Ammon's horn (tissue), 1 donor: ENCODE data around the gene GPC3.

Experiments used
- DNase-seq: peaks from one replicate; pipeline ENCODE4 v3.0.0-alpha.2; 2016; ENCODE audit warnings: low spot score

The GPC3 gene

GRCh38 chrX:133601116-133601515 is 384.3 kb downstream of the GPC3 start:
- no peak for DNase-seq

- DNase-seq: no peak
These were observed 384.9 kb downstream of the GPC3 start for GRCh38 chrX:133600536-133600935.

DNA sequence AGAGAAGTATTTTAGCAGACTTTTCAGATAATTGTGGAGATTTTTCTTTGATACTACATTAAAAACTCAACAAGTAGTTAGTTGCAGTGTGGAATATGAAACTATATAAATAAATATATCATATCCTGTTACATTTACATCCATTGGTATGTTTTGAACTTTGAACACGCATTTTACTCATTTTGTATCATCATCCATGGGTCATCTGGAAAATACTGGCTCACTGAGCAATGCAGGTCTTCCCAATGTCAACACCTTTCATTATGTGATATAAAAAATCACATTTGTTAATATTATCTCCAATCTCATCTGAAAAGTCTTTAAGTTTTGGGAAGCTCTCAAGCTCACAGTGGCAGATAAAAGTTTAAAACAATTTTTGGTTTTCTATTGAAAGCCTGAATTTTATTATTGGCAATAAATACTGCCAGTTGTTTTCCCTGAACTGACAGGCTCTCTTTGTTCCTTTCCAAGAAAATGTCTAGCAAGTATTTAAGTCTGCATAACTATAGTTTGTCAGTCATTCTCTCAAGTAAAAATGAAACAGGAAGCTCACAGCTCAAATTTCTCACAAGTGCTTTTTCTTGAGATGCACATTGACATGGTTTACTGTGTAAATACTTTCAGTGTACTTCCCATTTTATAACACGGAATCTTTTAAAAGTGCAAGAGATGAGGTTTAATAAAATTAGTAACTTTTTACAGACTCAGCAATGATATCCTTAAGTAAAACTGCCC is 386.6 kb downstream of the GPC3 start:
- DNase-seq: no peak

DNA sequence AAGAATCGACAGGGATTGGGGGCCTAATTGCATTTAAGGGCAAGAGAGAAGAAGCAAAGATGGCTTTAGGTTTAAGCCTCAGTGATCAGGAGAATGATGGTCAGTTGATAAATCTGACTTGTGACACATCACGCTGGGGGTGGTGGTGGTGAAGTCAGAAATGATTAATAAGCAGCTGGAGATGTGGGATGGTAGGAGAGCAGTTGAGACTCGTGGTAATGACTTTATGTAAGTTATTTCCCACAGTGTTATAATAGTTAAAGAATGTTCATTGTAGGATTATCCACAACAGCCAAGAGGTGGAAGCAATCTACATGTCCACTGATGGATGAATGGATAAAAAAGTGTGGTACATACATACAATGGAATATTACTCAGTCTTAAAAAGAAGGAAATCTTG is 391.2 kb downstream of the GPC3 start:
- no peak for DNase-seq

GRCh38 chrX:133593531-133593930 is 391.9 kb downstream of the GPC3 start:
- DNase-seq: no peak

GRCh38 chrX:133590703-133591505 is 394.5 kb downstream of the GPC3 start:
- DNase-seq: no peak

DNA sequence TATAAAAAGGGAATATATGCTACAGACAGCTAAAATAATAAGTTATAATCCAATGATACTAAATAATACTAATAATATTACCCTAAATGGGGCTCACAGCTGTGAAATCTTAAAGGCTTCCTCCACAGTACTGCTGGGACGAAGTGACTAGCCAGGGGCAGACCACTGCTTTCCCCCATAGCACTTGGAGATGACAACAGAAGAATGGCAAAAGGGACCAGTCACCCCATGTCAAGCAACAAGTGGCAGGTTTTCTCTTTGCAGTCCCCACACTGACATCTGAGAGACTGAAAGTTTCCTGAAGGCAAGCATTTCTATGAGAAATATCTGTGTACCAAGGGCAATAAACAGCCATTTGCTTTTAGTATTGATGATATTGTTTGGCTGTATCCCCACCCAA is 396.6 kb downstream of the GPC3 start:
- DNase-seq: no peak

DNA sequence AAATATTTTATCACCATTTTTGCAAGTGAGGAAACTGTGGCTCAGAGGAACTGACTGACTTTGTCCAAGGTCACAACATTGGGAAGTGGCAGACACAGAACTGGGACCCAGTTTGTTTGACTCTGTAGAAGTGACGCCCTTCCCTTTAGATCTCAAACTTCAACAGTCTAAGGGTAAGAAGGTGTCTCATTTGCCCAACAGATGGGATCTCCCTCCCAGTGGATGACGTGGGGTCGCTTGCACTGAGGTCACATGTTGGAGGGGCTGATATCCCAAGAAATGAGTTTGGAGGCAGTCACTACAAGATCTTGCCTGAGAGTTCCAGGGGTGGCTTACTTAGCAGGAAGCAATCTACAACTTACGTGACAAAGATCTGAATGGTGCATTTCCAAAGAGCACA is 397.6 kb downstream of the GPC3 start:
- no peak for DNase-seq

DNA sequence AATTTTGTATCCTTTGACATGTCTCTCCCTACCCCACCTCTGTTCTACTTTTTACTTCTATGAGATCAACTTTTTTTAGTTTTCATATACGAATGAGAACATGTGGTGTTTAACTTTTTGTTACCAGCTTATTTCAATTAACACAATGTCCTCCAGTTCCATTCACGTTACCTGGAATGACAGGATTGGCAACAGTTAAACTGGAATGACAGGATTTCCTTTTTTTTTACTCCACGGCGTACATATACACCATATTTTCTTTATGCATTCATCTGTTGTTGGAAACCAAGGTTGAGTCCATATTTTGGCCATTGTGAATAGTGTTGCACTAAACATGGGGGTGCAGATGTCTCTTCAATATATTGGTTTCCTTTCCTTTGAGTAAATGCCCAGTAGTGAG is 398.3 kb downstream of the GPC3 start:
- no peak for DNase-seq

GRCh38 chrX:133586443-133586842 is 399.0 kb downstream of the GPC3 start:
- no peak for DNase-seq

DNA sequence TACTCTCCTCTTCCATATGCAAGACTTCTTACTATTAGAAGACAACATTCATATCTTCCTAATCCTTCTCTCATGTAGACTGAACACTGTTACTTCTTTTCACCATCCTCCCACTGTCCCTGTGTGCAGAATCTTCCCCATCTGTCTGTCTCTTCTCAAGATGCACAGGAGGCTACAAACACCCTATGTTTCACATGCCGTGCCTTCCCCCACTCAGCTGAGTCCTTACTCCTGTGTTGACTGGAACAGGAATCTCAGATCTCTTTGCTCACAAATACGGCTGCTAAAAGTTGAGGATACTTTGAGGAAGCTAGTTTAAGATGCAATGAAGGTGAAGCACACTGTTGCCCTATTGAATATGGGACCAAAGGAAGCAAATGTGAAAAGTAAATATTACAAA is 401.6 kb downstream of the GPC3 start:
- DNase-seq: no peak

GRCh38 chrX:133580625-133581024 is 404.8 kb downstream of the GPC3 start:
- peak; percentile 4 for DNase-seq

DNA sequence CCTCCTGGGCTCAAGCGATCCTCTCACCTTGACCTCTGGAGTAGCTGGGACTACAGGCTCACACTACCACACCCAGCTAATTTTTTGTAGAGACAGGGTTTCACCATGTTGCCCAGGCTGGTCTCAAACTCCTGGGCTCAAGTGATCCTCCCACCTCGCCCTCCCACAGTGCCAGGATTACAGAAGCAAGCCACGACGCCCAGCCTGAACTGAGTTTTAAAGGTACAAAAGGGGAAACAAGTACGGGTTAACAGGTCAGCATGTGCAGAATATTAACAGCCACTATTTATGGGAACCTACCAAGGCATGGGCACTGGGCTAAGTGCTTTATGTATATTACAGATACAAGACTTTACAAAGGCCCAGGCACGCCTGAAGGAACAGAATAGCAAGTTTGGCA is 405.8 kb downstream of the GPC3 start:
- no peak for DNase-seq

DNA sequence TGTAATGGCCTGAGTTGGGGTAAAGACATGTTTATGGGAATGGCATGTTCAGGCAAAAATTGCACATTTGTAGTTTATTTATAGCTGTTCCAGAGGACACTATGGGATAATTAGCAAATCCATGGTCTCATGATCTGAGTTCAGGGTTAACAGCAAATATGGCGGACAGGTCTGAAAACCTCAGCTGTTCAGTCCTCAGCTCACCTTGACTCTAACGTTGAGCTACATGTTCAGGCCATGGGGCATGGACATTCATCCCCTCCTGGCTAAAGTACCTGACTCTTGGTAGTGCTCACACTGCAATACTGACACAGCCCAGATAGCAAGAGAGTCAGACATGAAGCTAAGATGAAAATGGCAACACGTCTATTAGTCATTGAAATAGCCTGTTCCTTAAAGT is 408.5 kb downstream of the GPC3 start:
- no peak for DNase-seq

DNA sequence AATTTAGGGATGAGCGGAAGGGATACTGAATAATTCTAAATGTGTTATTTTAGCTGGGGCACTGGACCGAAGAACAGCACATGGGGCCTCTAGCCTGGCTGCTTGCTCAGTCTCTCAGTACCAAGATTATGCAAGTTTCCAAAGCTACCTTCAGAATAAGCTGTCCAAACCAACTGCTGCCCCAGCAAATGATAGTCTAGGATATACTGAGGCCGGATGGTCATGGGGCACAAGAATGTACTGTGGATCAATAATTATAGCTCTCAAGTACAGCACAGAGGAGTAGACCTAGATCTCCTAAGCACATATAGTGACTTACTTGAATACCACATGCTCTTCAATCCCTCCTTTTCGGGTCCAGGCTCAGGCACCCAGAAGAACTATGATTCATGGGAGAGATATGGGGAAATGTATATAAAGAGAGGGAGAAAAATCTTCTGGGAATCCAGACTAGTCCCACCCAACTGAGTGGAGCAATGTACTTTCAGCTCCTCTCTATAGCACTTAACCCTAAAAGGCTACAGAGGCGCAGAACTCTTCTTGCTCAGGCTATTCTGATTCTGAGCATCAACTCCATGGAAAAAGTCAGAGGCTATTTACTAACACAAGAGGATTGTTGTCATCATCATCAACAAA is 409.8 kb downstream of the GPC3 start:
- no peak for DNase-seq

DNA sequence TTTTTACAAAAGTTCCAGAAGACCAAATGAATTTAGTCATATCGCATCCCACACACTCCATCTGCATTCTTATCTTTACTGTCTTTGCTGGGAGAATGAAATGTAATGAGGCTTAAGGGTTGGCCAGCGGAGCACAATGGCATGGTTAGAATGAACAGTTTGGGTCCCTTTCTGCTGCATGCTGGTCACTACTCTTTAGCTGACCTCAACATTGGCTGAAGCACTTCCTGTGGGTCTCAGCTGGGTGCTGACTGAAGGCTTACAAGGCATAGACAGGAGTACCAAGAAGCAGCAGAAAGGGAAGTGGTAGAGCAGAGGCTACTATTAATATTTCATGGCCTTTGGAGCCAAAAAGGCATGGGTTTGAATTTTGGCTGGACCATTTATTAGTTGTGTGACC is 410.7 kb downstream of the GPC3 start:
- DNase-seq: peak; percentile 14

DNA sequence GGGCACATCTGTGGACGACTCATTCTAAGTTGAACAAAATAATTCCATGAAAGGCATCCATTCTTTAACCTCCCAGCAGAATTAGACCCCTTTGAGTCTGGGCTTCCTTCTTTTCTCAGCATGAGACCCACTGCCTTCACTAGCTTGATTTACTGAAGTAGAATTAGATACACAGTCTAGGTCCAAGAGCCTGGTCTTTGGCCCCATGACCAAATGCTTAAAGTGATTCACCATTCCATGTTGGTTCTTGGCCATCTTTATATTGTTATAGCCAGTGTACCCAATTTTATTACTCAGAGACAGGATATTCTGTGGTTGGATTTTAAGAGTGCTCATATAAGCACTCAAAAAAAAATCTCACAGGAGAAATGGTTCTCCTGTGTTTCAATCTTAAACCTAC is 414.8 kb downstream of the GPC3 start:
- no peak for DNase-seq

- DNase-seq: no peak
These were observed 416.2 kb downstream of the GPC3 start for GRCh38 chrX:133569217-133569616.

- DNase-seq: no peak
These were observed 417.3 kb downstream of the GPC3 start for GRCh38 chrX:133568109-133568508.

- no peak for DNase-seq
These were observed 418.5 kb downstream of the GPC3 start for GRCh38 chrX:133566876-133567275.

DNA sequence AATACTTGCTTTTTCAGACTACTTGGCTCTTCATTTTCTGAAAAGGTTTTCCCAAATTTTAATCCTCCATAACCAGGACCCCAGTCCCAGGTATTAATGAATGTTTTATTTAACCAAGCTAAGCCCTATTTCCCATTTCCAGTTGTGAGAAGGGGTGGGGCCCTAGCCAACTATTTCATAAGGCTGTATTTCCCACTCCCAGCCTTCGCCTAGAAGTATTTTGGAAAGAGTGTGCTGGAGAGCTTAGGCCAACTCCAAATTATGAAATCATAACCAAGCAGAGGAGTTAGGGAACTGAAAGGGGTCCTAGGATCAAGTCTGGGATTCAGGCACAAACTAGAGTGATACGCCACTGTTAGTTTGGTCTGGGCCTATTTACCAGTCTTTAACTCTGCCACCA is 421.7 kb downstream of the GPC3 start:
- no peak for DNase-seq

DNA sequence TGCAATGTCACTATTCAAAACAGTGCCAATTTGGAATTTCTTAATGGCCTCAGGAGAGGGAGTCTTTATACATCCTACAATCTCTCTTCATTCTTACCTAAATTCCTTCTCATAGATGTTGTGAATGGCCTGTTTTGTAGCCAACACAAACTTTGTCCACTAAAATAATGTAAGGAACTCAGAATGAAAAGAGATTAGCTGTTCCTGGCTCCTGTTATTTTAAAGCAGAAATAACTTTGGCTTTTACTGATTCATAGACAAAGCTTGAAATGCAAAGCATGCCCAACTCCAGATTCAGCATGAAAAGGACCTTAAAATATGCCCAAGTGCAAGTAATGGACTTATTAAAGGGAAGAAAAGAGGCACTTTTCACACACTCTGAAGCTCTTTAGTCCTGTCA is 424.1 kb downstream of the GPC3 start:
- no peak for DNase-seq

DNA sequence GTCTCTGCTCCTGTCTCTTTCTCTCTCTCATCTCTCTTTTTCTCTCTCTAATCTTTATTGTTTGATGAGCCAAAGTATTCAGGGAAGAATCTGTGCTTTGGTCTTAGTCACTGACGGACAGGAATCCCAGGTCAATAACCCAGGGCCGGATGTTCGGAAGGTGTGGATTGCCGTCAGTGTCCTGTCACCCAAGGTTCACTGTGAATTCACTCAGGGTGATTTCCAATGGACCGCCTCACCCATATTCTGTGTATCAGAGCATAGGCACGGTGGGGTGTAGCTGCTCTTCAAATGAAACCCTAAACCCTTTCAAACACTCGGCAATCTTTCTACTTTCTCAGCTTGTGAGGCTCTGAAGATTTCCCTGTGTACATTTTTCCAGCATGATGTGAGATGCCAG is 425.5 kb downstream of the GPC3 start:
- DNase-seq: no peak
